Hippocampal formation (tissue), 2 donors: Measurements from ENCODE around the gene PDPN.

Experiments used
- DNase-seq, 2 donors: peaks; one replicate each; lab custom pipeline; 2025; lab: John Stamatoyannopoulos, UW

The PDPN gene

GRCh38 chr1:13577846-13578245 is 5.8 kb upstream of the PDPN start:
- DNase-seq, result no peak

GRCh38 chr1:13581446-13581845 is 2.2 kb upstream of the PDPN start:
- no peak for DNase-seq

GRCh38 chr1:13582713-13583443 is 754 bp upstream of the PDPN start:
- DNase-seq, result no peak

GRCh38 chr1:13583966-13584791 is 547 bp downstream of the PDPN start:
- DNase-seq, result no peak

- no peak for DNase-seq
Observed at GRCh38 chr1:13584876-13585611, 1.4 kb downstream of the PDPN start.

- DNase-seq, result peak in 1 of 2 donors; percentile 52
Observed at GRCh38 chr1:13585612-13585991, 2.0 kb downstream of the PDPN start.

GRCh38 chr1:13586001-13586400 is 2.4 kb downstream of the PDPN start:
- DNase-seq, result no peak

GRCh38 chr1:13587256-13588030 is 3.8 kb downstream of the PDPN start:
- DNase-seq, result no peak

GRCh38 chr1:13588946-13589796 is 5.5 kb downstream of the PDPN start:
- DNase-seq, result no peak

GRCh38 chr1:13590486-13590885 is 6.9 kb downstream of the PDPN start:
- no peak for DNase-seq

- DNase-seq, result no peak
Observed at GRCh38 chr1:13593511-13594131, 10.0 kb downstream of the PDPN start.

- DNase-seq, result no peak
Observed at GRCh38 chr1:13595411-13595810, 11.8 kb downstream of the PDPN start.

- no peak for DNase-seq
Observed at GRCh38 chr1:13597166-13597565, 13.5 kb downstream of the PDPN start.

GRCh38 chr1:13600762-13601453 is 17.3 kb downstream of the PDPN start:
- DNase-seq, result no peak

- DNase-seq, result no peak
Observed at GRCh38 chr1:13604176-13604575, 20.5 kb downstream of the PDPN start.

GRCh38 chr1:13604721-13605120 is 21.1 kb downstream of the PDPN start:
- DNase-seq, result no peak

GRCh38 chr1:13605159-13605558 is 21.5 kb downstream of the PDPN start:
- no peak for DNase-seq

- no peak for DNase-seq
Observed at GRCh38 chr1:13607002-13607401, 23.4 kb downstream of the PDPN start.

GRCh38 chr1:13616234-13616633 is 32.6 kb downstream of the PDPN start:
- DNase-seq, result no peak

GRCh38 chr1:13617108-13617507 is 33.5 kb downstream of the PDPN start:
- DNase-seq, result no peak
